Nephron progenitor cell (in vitro differentiated cells): ENCODE results near the gene POU3F1.

Experiments
- DNase-seq: peaks from one replicate; pipeline ENCODE4 v3.0.0; 2021
- H3K27ac Mint-ChIP-seq: 2 replicates; pipeline ENCODE4 v1.8.0; 2021; ENCODE audit warnings: mild to moderate bottlenecking, moderate library complexity, mixed read lengths
- H3K27me3 Mint-ChIP-seq: 2 replicates; pipeline ENCODE4 v1.8.0; 2021; ENCODE audit warnings: mild to moderate bottlenecking, low read depth, mixed read lengths; ENCODE audit not compliant: poor library complexity
- H3K36me3 Mint-ChIP-seq: 2 replicates; pipeline ENCODE4 v1.8.0; 2021; ENCODE audit warnings: low read depth, mixed read lengths
- H3K4me1 Mint-ChIP-seq: 2 replicates; pipeline ENCODE4 v1.8.0; 2021; ENCODE audit warnings: mixed read lengths
- H3K4me3 Mint-ChIP-seq: 2 replicates; pipeline ENCODE4 v1.8.0; 2021; ENCODE audit warnings: mild to moderate bottlenecking, moderate library complexity, mixed read lengths
- H3K9me3 Mint-ChIP-seq: 2 replicates; pipeline ENCODE4 v1.8.0; 2021; ENCODE audit warnings: mild to moderate bottlenecking, moderate library complexity, mixed read lengths
- TF ChIP-seq, protein P1 (sequence below): fragments of 200-600 bp; sonication (generic); IDR thresholded peaks from 2 replicates; pipeline ENCODE4 v1.5.0; 2021; ENCODE audit warnings: antibody characterized with exemption

Gene POU3F1

DNA sequence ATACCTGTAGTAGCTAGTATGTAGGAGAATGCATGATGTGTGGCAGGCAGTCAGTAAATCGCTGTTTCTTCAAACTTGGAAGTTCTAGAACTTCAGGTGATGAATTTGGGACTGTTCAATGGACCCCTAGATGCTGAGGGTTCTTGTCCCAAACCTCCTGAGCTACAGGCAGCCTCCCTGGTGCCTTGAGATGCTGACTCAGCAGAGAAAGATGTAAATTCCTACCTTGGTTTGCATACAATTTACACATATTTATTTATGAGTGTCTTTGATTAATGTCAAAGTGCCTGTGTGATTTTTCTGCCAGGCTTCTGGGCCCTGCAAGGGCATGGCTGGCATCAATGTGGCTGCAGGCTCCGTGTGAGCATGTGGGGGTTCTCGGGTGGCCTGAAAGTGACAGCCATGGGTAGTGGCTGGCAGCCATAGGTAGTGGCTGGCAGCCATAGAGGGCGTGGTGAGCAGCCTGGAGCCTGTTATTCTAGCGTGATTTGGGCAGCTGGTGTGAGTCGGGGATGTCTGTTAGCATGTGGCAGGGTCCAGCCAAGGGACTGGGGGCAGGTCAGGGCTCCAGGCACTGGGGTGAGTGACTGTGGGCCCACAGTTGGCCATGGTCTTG lies 13.2 kb upstream of the POU3F1 start:
- Mint-ChIP-seq H3K9me3 (no peaks in the 10 kb centered on the region), H3K4me1 (peaks cover 6% of the 10 kb centered on the region), H3K4me3 (no peak overlapping the region), H3K27me3 (peaks cover 68% of the 10 kb centered on the region), H3K36me3 (no peaks in the 10 kb centered on the region), H3K27ac (no peak overlapping the region)
- TF ChIP-seq, protein P1, sequence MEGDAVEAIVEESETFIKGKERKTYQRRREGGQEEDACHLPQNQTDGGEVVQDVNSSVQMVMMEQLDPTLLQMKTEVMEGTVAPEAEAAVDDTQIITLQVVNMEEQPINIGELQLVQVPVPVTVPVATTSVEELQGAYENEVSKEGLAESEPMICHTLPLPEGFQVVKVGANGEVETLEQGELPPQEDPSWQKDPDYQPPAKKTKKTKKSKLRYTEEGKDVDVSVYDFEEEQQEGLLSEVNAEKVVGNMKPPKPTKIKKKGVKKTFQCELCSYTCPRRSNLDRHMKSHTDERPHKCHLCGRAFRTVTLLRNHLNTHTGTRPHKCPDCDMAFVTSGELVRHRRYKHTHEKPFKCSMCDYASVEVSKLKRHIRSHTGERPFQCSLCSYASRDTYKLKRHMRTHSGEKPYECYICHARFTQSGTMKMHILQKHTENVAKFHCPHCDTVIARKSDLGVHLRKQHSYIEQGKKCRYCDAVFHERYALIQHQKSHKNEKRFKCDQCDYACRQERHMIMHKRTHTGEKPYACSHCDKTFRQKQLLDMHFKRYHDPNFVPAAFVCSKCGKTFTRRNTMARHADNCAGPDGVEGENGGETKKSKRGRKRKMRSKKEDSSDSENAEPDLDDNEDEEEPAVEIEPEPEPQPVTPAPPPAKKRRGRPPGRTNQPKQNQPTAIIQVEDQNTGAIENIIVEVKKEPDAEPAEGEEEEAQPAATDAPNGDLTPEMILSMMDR = no peak
- no peak for DNase-seq

DNA sequence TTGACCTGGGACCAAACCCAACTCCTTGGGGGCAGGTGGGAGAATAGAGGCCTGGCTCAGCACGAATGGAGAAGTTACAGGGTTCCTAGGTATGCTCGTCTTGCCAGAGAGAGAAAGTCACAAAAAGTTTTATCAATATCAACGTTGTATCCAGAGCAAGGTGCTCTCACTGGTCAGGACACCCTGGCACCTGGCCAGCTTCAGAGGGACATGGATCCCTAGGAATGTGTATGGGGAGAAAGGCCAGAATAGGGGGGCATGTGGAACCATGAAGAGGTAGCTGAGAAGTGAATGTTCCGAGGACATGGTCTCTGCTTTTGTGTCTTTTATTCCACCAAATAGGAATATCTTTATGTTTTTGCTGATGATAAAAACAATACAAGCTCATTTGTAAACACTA lies 9.4 kb upstream of the POU3F1 start:
- DNase-seq = no peak
- H3K9me3 Mint-ChIP-seq = no peaks in the 10 kb centered on the region
- H3K4me1 Mint-ChIP-seq = peaks cover 11% of the 10 kb centered on the region
- no peaks in the 10 kb centered on the region for H3K36me3 Mint-ChIP-seq
- TF ChIP-seq, protein P1 = no peak
- H3K27me3 Mint-ChIP-seq = peaks cover 82% of the 10 kb centered on the region
- no peak overlapping the region for H3K27ac Mint-ChIP-seq
- H3K4me3 Mint-ChIP-seq = no peak overlapping the region

DNA sequence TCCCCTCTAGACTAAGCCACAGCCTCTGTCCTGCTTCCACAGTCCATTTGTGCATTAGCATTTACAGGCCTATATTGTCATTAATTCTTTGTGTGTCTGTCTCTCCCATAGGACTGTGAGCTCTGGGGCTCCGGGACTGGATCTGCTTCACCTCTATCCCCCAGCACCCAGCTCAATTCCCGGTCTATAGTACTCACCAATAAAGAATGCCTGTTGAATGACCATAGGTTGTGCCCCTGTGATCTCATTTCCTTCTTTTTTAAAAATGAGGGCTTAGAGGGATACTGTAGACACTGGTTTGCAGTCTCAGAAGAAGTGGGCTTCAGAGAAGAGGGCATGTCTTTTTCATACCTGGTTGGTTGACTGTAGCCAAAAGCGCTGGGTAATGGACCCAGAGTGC lies 8.8 kb upstream of the POU3F1 start:
- no peak for DNase-seq
- no peak overlapping the region for H3K27ac Mint-ChIP-seq
- H3K27me3 Mint-ChIP-seq = peaks cover 86% of the 10 kb centered on the region
- peaks cover 16% of the 10 kb centered on the region for H3K4me1 Mint-ChIP-seq
- TF ChIP-seq, protein P1 = no peak
- H3K9me3 Mint-ChIP-seq = no peaks in the 10 kb centered on the region
- H3K4me3 Mint-ChIP-seq = no peak overlapping the region
- H3K36me3 Mint-ChIP-seq = no peaks in the 10 kb centered on the region

DNA sequence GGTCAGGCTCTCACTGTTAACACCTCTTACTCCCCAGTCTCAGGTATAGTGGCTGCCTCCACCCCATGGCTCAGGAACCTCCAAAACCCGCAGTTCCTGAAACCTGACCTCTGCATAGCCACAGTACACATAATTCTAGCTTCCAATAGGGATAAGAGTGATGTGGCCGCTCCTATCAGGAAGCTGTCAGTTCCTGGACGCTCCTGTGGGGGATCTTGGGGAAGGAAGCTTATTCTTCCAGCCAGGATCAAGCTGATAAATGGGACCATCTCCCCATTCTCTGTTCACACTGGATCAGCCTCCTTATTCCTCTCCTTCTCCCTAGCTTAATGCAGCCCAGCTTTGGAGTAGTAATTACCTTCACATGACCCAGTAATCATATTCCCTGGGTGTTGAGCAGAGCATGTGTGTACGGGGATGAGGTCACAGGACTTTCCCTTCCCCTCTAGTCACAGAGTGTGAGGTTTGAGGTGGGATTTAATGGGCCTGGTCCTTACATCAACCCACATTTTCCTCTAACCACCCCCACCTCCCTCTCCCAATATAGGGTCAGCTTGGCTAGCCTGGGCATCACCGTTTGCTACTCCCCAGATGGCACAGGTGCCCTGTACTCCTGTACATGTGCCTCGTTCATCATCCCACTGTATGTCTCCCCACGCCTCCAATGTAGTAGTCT lies 7.0 kb upstream of the POU3F1 start:
- TF ChIP-seq, protein P1 = no peak
- peaks cover 23% of the 10 kb centered on the region for H3K4me1 Mint-ChIP-seq
- H3K36me3 Mint-ChIP-seq = no peaks in the 10 kb centered on the region
- no peaks in the 10 kb centered on the region for H3K9me3 Mint-ChIP-seq
- no peak overlapping the region for H3K4me3 Mint-ChIP-seq
- DNase-seq = no peak
- peaks cover 93% of the 10 kb centered on the region for H3K27me3 Mint-ChIP-seq
- no peak overlapping the region for H3K27ac Mint-ChIP-seq

DNA sequence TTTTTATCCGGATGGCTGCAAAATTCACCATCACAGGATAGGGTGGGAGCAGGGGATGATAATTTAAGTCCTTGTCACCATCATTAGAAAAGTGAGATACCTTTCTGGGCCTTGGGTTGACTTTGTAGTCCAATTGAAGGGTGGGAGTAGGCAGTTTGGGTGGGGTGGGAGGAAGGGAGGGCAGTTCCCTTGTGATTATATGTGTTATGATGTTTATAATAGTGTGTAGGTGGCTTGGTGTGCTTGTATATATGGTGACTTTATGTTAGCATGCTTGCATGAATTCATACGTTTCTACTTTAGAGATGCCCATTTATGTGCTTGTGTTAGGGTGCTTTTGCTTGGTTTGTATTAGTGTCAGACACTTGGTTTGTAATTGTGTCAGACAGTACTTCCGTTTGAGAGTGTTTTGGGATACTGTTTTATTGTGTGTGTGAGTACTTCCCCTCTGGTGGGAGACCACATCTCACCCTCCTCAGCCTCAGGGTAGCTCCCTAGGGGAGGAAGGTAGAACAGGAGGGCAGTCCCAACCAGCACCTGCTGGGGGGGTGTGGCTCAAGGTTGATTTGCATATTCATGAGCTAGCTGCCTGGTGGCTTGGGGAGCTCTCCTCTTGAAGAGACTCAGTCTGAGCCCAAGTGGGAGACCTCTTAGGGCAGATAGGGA lies 6.3 kb upstream of the POU3F1 start:
- no peak for DNase-seq

More for the DNA sequence above, 6.3 kb upstream of the POU3F1 start:
- H3K4me1 Mint-ChIP-seq = peaks cover 23% of the 10 kb centered on the region
- H3K27ac Mint-ChIP-seq = no peak overlapping the region
- no peak overlapping the region for H3K4me3 Mint-ChIP-seq
- H3K9me3 Mint-ChIP-seq = no peaks in the 10 kb centered on the region
- TF ChIP-seq, protein P1 = no peak
- no peaks in the 10 kb centered on the region for H3K36me3 Mint-ChIP-seq
- H3K27me3 Mint-ChIP-seq = peaks cover 93% of the 10 kb centered on the region
